Chondrocyte (in vitro differentiated cells): Measurements from ENCODE around the gene HSD17B12. TPM values are rescaled to one million over a fixed set of nuclear protein-coding genes. Genes with fewer than 3 reads are reported as not detected.

Experiments
- DNase-seq: peaks from one replicate; pipeline ENCODE4 v3.0.0; 2021; ENCODE audit warnings: mixed read lengths, low spot score
- H3K27ac Mint-ChIP-seq: one replicate; pipeline ENCODE4 v1.8.0; 2021; ENCODE audit warnings: mild to moderate bottlenecking, moderate library complexity, mixed read lengths; ENCODE audit not compliant: unreplicated experiment
- H3K27me3 Mint-ChIP-seq: 2 replicates; pipeline ENCODE4 v1.8.0; 2021; ENCODE audit warnings: low read depth, mixed read lengths
- H3K36me3 Mint-ChIP-seq: 2 replicates; pipeline ENCODE4 v1.8.0; 2021; ENCODE audit warnings: low read depth, mixed read lengths
- H3K4me1 Mint-ChIP-seq: 2 replicates; pipeline ENCODE4 v1.8.0; 2021; ENCODE audit warnings: low read depth, mild to moderate bottlenecking, mixed read lengths
- H3K4me3 Mint-ChIP-seq: one replicate; pipeline ENCODE4 v1.8.0; 2021; ENCODE audit warnings: mild to moderate bottlenecking, moderate library complexity, mixed read lengths; ENCODE audit not compliant: unreplicated experiment
- H3K9me3 Mint-ChIP-seq: 2 replicates; pipeline ENCODE4 v1.8.0; 2021; ENCODE audit warnings: low read depth, mixed read lengths
- total RNA-seq: library from RNA; stranded (reverse); gene quantifications from 3 replicates; pipeline ENCODE4 v1.2.1, GENCODE V29; 2021
- TF ChIP-seq, protein P1 (sequence below): fragments of 200-600 bp; sonication (generic); IDR thresholded peaks from 2 replicates; pipeline ENCODE4 v1.5.0; 2021; ENCODE audit warnings: antibody characterized with exemption, mild to moderate bottlenecking, moderate library complexity

The HSD17B12 gene
- total RNA-seq, 1 donor from 2014 or later, result 89.3 TPM

- no peak overlapping the region for H3K27ac Mint-ChIP-seq
- H3K4me3 Mint-ChIP-seq, result no peak overlapping the region
- H3K9me3 Mint-ChIP-seq, result peaks cover 11% of the 10 kb centered on the region
- H3K4me1 Mint-ChIP-seq, result no peaks in the 10 kb centered on the region
- TF ChIP-seq, protein P1, sequence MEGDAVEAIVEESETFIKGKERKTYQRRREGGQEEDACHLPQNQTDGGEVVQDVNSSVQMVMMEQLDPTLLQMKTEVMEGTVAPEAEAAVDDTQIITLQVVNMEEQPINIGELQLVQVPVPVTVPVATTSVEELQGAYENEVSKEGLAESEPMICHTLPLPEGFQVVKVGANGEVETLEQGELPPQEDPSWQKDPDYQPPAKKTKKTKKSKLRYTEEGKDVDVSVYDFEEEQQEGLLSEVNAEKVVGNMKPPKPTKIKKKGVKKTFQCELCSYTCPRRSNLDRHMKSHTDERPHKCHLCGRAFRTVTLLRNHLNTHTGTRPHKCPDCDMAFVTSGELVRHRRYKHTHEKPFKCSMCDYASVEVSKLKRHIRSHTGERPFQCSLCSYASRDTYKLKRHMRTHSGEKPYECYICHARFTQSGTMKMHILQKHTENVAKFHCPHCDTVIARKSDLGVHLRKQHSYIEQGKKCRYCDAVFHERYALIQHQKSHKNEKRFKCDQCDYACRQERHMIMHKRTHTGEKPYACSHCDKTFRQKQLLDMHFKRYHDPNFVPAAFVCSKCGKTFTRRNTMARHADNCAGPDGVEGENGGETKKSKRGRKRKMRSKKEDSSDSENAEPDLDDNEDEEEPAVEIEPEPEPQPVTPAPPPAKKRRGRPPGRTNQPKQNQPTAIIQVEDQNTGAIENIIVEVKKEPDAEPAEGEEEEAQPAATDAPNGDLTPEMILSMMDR, result no peak
- H3K27me3 Mint-ChIP-seq, result no peaks in the 10 kb centered on the region
- H3K36me3 Mint-ChIP-seq, result peaks cover 5% of the 10 kb centered on the region
- no peak for DNase-seq
These were observed 89.6 kb downstream of the HSD17B12 start for GRCh38 chr11:43770173-43770572.

DNA sequence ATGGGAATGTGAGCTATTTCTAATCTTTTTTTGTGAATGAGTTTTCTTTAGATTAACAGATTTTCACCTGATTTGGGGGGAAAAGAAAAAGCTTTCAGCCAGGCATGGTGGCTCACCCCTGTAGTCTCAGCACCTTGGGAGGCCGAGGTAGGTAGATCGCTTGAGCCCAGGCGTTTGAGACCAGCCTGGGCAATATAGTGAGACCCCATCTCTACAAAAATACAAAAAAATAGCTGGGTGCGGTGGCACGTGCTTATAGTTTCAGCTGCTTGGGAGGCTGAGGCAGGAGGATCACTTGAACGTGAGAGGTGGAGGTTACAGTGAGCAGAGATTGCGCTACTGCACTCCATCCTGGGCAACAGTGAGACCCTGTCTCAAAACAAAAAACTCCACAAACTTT is 92.2 kb downstream of the HSD17B12 start:
- Mint-ChIP-seq H3K27me3 (no peaks in the 10 kb centered on the region), H3K27ac (peak overlapping the region; percentile 61), H3K4me3 (no peak overlapping the region), H3K36me3 (no peaks in the 10 kb centered on the region), H3K9me3 (no peaks in the 10 kb centered on the region), H3K4me1 (no peaks in the 10 kb centered on the region)
- TF ChIP-seq, protein P1, result no peak
- DNase-seq, result no peak

DNA sequence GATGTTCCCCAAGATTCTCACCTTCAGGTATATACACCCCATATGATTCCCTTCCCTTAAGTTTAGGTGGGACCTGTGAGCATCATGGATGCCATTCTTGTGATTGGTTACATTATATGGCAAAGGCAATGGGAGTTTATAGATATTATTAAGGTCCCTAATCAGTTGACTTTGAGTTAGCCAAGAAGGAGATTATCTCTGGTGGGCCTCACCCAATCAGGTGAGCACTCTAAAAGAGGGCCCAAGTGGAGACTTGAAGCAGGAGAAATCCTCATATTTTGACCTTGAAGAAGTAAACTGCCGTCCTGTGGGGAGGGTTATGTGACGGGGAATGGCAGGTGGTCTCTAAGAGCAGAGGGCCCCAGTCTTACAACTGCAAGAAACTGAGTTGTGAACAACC is 94.2 kb downstream of the HSD17B12 start:
- Mint-ChIP-seq H3K9me3 (no peaks in the 10 kb centered on the region), H3K27ac (no peak overlapping the region), H3K4me1 (peaks cover 8% of the 10 kb centered on the region), H3K36me3 (no peaks in the 10 kb centered on the region), H3K27me3 (no peaks in the 10 kb centered on the region), H3K4me3 (no peak overlapping the region)
- TF ChIP-seq, protein P1, result no peak
- DNase-seq, result no peak

- Mint-ChIP-seq H3K36me3 (peaks cover 7% of the 10 kb centered on the region), H3K4me1 (peaks cover 11% of the 10 kb centered on the region), H3K27ac (no peak overlapping the region), H3K4me3 (no peak overlapping the region), H3K27me3 (no peaks in the 10 kb centered on the region), H3K9me3 (peaks cover 9% of the 10 kb centered on the region)
- DNase-seq, result no peak
- TF ChIP-seq, protein P1, result no peak
These were observed 98.8 kb downstream of the HSD17B12 start for GRCh38 chr11:43779306-43779705.

DNA sequence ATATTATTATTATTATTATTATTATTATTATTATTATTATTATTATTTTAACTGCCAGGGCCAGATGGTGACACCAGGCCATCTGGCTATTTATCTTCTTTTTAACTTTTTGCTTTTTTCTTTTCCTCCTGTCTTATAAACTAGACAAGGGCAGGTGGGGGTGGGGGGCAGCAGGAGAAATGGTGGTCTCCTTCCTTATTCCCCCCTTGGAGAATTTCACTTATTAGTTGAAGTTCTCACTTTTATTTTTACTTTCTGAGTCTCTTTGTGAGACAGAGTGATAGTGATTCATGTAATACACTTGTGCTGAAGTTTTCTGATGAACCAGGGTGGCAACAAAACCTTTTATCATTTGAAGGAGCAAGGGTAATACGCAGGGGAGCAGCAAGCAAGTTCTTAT is 103.8 kb downstream of the HSD17B12 start:
- no peak for DNase-seq
- Mint-ChIP-seq H3K9me3 (peaks cover 16% of the 10 kb centered on the region), H3K4me1 (peaks cover 32% of the 10 kb centered on the region), H3K27me3 (no peaks in the 10 kb centered on the region), H3K36me3 (peaks cover 9% of the 10 kb centered on the region), H3K4me3 (no peak overlapping the region), H3K27ac (no peak overlapping the region)
- TF ChIP-seq, protein P1, result no peak
